Measurements from ENCODE around the gene FLNC. TPM values are rescaled to one million over a fixed set of nuclear protein-coding genes. Genes with fewer than 3 reads are reported as not detected.

The FLNC gene
- total and polyA plus RNA-seq, 2 of the 4 experiments (the other 2 are of a cell fraction), result 116 to 154 TPM

- Histone ChIP-seq H3K56ac (ENCODE audit: extremely low read depth, insufficient read depth, low read length) (no peak overlapping the region), H3K4me3 (ENCODE audit: insufficient read depth, low read depth, low read length) (no peak overlapping the region), H3K4me2 (ENCODE audit: low read depth, low read length) (no peak overlapping the region), H4K91ac (ENCODE audit: insufficient read depth, low read depth, low read length) (no peak overlapping the region), H2BK120ac (ENCODE audit: low read depth, low read length) (no peak overlapping the region), H2BK20ac (ENCODE audit: low read depth, low read length) (no peak overlapping the region), H3K9ac (ENCODE audit: low read depth, low read length) (no peak overlapping the region), H4K8ac (ENCODE audit: low read depth in 2 of 2, low read length in 2 of 2) (no peak overlapping the region), H3K27ac (ENCODE audit: insufficient read depth, low read length) (no peak overlapping the region), H3K9me1 (ENCODE audit: insufficient read depth, low read length) (no peaks in the 10 kb centered on the region), H3K23ac (ENCODE audit: low read depth, low read length) (no peak overlapping the region), H4K20me1 (ENCODE audit: insufficient read depth, low read length) (peaks cover 54% of the 10 kb centered on the region), H4K5ac (ENCODE audit: low read depth, low read length) (no peak overlapping the region), H2AK5ac (ENCODE audit: low read depth, low read length) (no peak overlapping the region), H2BK15ac (ENCODE audit: low read depth, low read length) (no peak overlapping the region), H3K4ac (ENCODE audit: low read depth, low read length) (no peak overlapping the region), H2AK9ac (replicated peaks; ENCODE audit: low read depth, low read length, poor library complexity) (peak overlapping the region; percentile 65), H3K4me1 (ENCODE audit: control insufficient read depth, insufficient read depth, low read length) (no peaks in the 10 kb centered on the region), H3K14ac (replicated peaks; ENCODE audit: low read depth, low read length) (no peak overlapping the region), H3K27me3 (ENCODE audit: control insufficient read depth, insufficient read depth, low read length) (no peaks in the 10 kb centered on the region), H3K18ac (ENCODE audit: low read depth, low read length) (no peak overlapping the region), H3K79me1 (ENCODE audit: low read depth in 1 of 2, low read length in 2 of 2) (peaks cover 9 to 22% of the 10 kb centered on the region in 2 experiments), H2AFZ (replicated peaks; ENCODE audit: low read length, poor library complexity) (peak overlapping the region; percentile 21), H3K36me3 (ENCODE audit: control insufficient read depth, insufficient read depth, low read length) (peaks cover 69% of the 10 kb centered on the region), H3K9me3 (ENCODE audit: control insufficient read depth, insufficient read depth, low read length) (no peaks in the 10 kb centered on the region), H2BK5ac (ENCODE audit: low read depth, low read length, poor library complexity, severe bottlenecking) (no peak overlapping the region)
- TF ChIP-seq ELK1 (IDR thresholded peaks at IDR 0.05; ENCODE audit: borderline replicate concordance, low read depth, low read length), result no peak
- TF ChIP-seq MAZ (IDR thresholded peaks at IDR 0.05; ENCODE audit: borderline replicate concordance, low read depth, low read length), result no peak
- TF ChIP-seq RCOR1 (IDR thresholded peaks at IDR 0.05; ENCODE audit: insufficient replicate concordance, low read length), result no peak
- no peak for TF ChIP-seq USF2 (IDR thresholded peaks at IDR 0.05; ENCODE audit: low read depth, low read length)
- intact Hi-C loops (cut with micrococcal nuclease) (no loop called here), in situ Hi-C loops (cut with MboI; ENCODE audit: low sequenced_read_pairs) (no loop called here), dilution Hi-C loops (cut with HindIII; ENCODE audit: low sequenced_read_pairs, unreplicated experiment) (no loop called here)
- POLR2A ChIA-PET (ENCODE audit: unreplicated experiment), result no interaction called here
- BruUV-seq (replicated peaks), result no TSS peak
- DNase-seq, result no peak
- CTCF ChIA-PET, result no interaction called here
- no peak for ATAC-seq (ENCODE audit: low read depth)
- 93% methylated on average over 5 of the region's 17 CpGs; no CpG with 5 or more reads in 1 of the 2 experiments for WGBS, 2 experiments (ENCODE audit: extremely low coverage in 2 of 2, insufficient read length in 1 of 2)
Measured at GRCh38 chr7:128856001-128856718, 26.0 kb downstream of the FLNC start.

All from IMR-90 (cell line).